Retina (tissue), 1 donor: ENCODE results near the gene TTLL13.

Experiments used
- DNase-seq: peaks from one replicate; pipeline ENCODE4 v3.0.0-alpha.2; 2016

TTLL13 gene

DNA sequence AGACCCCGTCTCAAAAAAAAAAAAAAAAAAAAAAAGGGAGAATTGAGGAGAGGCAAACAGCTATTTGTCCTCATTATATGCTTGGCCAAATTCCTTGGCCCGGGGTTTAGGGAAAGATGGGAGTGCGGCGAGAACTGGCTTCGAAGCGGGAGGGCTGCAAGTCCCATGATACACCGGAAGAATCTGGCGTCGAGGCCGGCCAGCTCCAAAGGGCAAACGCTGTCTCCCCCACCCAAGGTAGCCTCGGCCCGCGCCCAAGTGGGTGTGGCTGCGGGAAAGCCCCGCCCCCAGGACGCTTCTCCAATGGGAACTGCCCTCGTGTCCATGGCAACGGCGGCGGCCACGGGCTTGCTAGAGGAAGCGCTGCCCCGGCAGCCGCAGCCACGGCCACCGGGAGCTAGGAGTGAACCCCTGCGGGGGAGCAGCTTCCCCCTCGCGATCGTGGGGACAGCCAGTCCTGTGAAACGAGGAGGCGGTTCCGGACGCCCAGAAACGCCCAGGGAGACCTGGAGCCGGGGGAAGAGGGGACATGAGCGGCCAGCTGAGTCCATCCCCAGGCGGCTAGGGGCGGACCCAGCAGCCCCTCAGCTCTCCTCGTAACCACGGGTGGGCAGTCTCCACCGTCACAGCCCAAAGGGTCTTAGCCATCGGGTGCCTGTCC lies at the start of gene TTLL13:
Gene TTLL13 (plus strand): TSS at position 354 of the 661 bp plus-strand sequence. CDS start 1,075 bp downstream, outside the sequence.
- peak; percentile 96 for DNase-seq

GRCh38 chr15:90200534-90201129 lies 48.7 kb upstream of the TTLL13 start:
- peak; percentile 76 for DNase-seq

- DNase-seq, result peak; percentile 87
Observed at GRCh38 chr15:90201130-90201943, 48.0 kb upstream of the TTLL13 start, which contains the start of gene SEMA4B. Gene SEMA4B (plus strand): TSS chr15:90201330. CDS start chr15:90201579, 249 bp downstream.

- peak; percentile 82 for DNase-seq
Observed at GRCh38 chr15:90201944-90202375, 47.4 kb upstream of the TTLL13 start.

DNA sequence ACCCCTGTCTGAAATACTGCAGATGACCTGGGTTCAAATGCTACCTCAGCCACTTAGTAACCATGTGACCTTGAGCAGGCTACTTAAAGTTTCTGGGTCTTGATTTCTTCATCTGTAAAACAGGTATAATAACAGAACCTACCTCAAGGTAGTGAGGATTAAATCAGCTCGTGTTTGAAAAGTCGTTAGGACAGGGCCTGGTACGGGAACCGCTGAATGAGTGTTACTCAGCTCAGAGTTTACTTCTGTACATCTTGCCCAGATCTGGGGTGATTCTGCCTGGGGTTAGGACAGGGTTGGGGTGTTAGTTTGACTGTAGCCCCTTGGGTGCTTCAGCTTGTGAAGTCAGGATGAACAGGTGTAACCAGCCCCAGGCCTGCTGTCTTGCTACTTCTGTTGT lies 46.4 kb upstream of the TTLL13 start:
- DNase-seq, result no peak

- DNase-seq, result no peak
Observed at GRCh38 chr15:90203473-90203872, 45.9 kb upstream of the TTLL13 start.

DNA sequence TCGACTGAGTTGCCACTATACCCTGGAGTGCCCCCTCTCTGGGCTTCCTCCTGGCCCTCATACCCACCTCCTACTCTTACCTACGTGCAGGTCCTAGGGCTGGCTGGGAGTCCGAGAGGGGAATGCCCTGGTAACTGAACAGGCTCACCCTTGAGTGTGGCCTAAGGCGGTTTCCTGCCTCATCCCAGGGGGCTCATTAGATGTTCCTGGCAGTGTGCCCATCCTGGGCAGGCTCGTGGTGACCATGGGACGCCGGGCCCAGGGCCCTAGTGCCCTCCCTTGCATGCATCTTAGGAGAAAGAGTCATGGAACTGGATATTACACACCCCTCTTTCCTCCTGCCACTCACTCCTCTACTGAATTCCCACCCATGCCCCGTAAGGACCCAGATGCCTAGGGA lies 45.4 kb upstream of the TTLL13 start:
- DNase-seq, result no peak

DNA sequence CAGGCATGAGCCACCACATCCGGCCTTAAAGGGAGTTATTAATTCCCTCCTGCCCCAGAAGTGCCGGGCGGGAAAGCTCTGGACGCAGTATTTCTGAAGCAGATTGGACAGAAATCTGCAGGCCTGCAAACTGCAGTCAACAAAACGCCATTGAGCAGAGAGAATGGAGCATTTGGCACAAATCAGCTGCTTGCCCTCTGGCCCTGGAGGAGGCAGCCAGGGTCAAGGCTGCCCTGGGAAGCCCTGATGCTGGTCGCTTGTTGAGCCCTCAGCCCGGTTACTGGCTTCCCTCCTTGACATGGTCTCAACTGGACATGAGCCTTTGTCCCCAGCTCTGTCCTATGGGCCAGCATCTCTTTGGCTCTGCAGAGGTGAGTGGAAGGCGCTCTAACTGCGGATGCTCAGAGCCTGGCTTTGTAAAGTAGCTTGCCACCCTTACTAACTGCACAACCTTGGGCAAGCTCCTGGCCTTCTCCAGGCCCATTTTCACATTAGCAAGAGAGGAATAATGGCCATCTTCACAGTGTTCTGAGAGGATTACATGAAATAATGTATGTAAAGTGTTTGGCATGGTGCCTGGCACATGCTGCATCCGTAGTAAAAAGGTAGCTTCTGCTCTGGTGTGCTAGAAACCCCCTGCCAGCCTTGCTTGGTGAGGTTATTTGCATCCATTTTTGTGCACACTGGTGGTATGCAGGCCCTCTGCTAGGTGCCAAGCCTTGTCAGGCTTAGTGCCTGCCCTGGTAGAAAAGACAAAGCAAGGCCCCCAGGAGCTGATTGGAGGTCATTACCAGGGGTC lies 44.1 kb upstream of the TTLL13 start:
- no peak for DNase-seq

- no peak for DNase-seq
Observed at GRCh38 chr15:90205886-90206285, 43.5 kb upstream of the TTLL13 start.

DNA sequence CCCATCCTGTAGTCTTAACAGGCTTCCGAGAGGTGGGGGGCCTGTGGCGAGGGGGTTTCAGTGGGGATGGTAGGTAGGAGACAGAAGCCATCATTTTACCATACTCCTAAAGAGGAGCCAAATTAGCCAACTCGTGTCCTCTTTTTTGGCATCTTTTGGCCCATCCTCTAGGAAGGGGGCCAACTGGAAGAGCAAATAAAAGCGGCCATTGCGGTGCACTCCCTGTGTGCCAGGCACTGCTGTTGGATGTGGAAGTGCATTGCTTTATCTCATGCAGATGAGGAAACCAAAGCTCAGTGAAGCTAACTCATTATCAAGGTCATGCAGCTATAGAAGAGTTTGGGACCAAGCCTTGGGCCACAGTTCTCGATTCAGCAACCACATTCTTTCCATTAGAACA lies 42.1 kb upstream of the TTLL13 start:
- DNase-seq, result no peak

DNA sequence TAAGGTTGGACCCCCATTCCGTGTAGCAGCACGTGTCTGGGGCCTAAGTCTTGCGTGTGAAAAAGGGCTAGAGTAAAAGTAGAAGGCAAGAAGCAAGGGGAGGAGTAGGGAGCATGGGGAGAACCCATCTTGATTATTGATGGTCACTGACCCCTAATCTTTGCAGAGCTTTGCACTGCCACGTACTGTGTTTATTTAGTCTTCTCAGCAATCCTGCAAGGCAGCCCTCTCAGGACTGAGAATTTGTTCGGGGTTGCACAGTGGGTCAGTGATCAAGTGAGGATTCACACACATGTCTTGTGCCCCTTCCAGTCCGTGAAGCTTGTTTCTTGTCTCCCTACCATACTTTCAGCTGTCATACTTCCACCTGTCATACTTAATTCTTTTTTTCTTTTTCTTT lies 41.0 kb upstream of the TTLL13 start:
- DNase-seq, result no peak

- DNase-seq, result no peak
Observed at GRCh38 chr15:90209591-90209990, 39.8 kb upstream of the TTLL13 start.

DNA sequence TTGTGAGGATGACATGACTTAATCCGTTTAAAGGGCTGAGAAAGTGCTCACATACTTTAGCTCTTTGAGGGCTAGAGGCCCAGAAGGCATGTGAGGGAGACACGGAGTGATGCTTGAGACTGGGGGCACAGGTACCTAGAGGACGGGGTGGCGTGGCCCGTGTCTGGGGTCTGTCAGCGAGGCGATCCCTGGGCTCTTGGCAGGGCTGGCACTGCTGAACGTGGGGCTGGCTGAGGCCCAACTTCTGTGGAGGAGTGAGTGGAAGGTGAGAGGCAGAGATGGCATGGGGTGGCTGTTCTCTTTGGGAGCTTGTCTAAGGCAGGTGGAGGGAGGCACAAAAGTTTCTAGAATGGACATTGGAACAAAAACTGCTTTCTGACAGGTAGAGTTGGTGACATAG lies 38.8 kb upstream of the TTLL13 start:
- DNase-seq, result no peak

GRCh38 chr15:90211009-90211408 lies 38.3 kb upstream of the TTLL13 start:
- DNase-seq, result no peak

DNA sequence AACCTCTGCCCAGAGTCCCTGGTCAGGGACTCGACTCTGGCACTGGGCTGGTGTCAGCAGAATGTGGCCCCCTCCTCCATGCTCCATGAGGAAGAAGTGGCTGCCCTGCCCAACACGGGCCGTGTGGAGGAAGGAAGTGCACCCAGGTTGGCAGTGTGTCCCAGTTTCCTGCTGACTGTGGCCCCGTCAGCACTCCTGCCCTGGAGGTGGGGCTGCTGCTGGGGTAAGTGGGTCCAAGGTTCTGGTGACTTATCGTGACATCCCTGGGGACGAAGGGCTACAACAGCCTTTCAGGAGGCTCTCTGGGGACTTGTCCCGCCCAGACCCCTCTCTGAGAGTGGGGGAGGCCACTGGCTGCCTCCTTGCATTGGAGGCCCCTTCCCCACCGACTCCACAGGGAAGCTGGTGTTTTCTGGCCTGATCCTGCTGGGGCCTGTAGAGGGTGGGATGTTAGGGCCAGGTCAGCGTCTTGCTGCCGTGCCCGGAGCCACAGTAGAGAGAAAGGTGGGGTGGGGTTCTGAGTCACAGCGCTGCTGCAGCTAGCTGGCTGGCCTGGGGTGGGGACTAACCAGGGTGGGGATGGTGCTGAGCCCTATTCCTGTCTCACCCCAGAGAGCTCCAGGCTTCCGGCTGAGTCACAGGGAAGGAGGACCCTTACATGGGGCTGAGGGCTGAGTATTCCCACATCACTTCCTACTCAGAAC lies 37.8 kb upstream of the TTLL13 start:
- no peak for DNase-seq

DNA sequence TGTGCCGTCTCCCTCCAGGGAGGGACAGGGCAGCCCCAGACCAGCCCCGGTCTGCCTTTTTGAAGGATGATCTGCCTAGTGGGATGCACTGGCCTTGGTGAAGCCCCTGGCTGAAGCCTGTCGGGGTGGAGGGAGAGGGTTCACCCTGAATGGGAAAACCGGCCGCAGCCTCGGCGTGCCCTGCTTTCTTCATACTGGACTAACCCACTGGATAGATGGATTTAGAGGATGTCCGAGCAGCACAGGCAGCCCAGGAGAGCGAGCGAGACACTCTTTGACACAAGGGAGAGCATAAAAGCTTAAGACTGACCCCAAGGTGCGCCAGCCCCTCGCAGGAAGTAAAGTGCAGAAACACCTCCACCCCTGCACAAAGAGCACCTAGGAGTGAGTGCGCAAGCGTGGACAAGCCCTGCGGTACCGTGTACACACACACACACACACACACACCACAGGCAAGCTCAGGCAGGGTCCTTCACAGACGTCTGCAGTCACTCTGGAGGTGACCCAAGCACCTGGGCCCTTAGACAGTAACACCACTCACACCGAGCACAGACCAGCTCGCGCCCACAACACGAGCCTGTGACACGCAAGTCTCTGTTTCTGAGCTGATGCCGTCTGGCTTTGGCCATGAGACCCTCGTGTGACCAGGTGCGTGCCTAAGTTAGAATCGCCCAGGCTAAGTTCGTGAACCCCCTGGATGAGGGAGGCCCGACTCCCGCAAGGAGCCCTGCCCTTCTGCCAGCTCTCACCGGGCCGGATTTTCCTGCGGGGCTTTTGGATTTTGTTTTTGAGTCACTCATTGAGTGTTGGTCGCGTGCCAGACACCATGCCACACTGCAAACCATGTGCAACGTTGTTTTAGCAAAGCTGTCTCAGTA lies 36.9 kb upstream of the TTLL13 start:
- DNase-seq, result no peak

DNA sequence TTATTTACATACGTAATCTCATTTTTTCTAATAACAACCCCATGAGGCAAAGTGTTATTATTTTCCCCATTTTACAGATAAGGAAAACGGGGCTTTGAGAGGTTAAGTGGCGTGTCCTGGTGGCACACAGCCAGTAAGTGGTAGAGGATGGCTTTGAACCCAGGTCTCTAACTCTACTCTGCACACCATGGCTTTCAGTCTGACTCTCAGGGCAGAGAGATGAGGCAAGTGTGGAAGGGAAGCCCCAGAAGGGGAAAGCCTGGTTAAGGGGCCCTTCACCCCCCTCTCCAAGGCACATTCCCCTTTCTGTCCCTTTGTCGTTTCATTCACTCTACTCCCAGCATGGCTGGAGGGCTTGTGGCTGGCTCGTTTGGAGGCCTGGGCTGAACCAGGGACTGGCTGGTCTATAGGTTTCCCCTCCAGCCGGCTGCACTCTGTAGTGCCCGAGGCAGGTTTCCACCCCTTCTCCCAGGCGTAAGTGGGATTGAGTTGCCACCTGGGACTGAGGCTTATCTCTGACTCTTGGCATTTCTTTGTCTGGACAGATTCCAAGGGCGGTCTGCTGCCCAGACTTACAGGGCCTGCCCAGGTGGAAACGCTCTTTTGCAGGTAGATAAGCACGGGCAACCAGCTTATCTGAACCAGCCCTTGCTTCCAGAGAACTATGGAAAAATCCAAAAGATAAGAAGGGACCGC lies 36.1 kb upstream of the TTLL13 start:
- no peak for DNase-seq

DNA sequence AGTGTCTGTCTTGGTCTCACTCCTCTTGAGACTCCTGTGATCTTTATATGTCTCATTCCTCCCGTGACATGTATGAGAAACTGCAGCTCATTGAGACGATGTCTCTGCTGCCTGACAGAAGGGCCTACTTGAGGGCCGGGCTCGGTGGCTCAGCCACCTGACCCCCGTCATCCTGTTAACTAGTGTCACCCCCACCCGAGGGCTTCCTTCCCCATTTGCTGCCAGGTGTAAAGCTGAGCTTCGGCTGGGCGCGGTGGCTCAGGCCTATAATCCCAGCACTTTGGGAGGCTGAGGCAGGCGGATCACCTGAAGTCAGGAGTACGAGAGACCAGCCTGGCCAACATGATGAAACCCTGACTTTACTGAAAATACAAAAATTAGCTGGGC lies 35.5 kb upstream of the TTLL13 start:
- DNase-seq, result no peak

GRCh38 chr15:90214553-90215196 lies 34.7 kb upstream of the TTLL13 start:
- no peak for DNase-seq
